Panc1 (cell line): ENCODE data around the gene NBL1.

ENCODE experiments used
- SIN3A ChIP-seq: IDR thresholded peaks from 2 replicates; pipeline ENCODE4 v1.6.1; 2012; ENCODE audit warnings: low read depth, mild to moderate bottlenecking, low read length, moderate library complexity, borderline replicate concordance; ENCODE audit not compliant: insufficient read depth
- TCF7L2 ChIP-seq: IDR thresholded peaks from 2 replicates; pipeline ENCODE4 v1.6.1; 2011; ENCODE audit warnings: mild to moderate bottlenecking, low read depth, low read length, inconsistent platforms
- TF ChIP-seq, protein P1 (sequence below): fragments of 450-650 bp; IDR thresholded peaks from 2 replicates; pipeline ENCODE4 v1.5.1; 2017; ENCODE audit warnings: mild to moderate bottlenecking
- TF ChIP-seq, protein P2 (sequence below), 2 experiments: IDR thresholded peaks; 2 replicates each; pipeline ENCODE4 v1.6.1; 2011 to 2012; ENCODE audit warnings: low read depth in 2 of 2, control low read depth in 1 of 2, low read length in 1 of 2, mild to moderate bottlenecking in 1 of 2, moderate library complexity in 1 of 2; ENCODE audit not compliant: insufficient read depth in 1 of 2

DNA sequence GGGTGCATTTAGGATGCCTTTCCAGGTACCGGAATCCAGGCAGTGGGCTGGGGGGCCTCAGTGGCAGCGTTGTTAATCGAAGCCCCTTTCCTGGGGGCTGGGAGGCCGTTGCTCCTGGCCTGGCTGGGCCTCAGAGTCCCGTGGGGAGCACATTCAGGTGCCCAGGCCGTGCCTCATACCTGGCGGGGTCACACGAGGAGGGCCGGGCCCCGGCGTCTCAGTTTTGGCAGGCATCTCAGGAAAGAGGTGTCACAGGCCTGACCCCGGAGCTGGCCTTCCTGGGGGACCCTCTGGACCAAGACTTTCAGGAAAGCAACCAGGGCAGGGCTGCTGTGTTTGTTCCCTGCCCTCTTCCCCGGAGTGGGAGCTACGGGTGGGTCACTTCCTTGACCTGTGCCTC is 4.1 kb downstream of the NBL1 start:
- TF ChIP-seq, protein P1, sequence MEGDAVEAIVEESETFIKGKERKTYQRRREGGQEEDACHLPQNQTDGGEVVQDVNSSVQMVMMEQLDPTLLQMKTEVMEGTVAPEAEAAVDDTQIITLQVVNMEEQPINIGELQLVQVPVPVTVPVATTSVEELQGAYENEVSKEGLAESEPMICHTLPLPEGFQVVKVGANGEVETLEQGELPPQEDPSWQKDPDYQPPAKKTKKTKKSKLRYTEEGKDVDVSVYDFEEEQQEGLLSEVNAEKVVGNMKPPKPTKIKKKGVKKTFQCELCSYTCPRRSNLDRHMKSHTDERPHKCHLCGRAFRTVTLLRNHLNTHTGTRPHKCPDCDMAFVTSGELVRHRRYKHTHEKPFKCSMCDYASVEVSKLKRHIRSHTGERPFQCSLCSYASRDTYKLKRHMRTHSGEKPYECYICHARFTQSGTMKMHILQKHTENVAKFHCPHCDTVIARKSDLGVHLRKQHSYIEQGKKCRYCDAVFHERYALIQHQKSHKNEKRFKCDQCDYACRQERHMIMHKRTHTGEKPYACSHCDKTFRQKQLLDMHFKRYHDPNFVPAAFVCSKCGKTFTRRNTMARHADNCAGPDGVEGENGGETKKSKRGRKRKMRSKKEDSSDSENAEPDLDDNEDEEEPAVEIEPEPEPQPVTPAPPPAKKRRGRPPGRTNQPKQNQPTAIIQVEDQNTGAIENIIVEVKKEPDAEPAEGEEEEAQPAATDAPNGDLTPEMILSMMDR: no peak
- no peak for TF ChIP-seq TCF7L2
- TF ChIP-seq SIN3A: no peak
- TF ChIP-seq, protein P2, sequence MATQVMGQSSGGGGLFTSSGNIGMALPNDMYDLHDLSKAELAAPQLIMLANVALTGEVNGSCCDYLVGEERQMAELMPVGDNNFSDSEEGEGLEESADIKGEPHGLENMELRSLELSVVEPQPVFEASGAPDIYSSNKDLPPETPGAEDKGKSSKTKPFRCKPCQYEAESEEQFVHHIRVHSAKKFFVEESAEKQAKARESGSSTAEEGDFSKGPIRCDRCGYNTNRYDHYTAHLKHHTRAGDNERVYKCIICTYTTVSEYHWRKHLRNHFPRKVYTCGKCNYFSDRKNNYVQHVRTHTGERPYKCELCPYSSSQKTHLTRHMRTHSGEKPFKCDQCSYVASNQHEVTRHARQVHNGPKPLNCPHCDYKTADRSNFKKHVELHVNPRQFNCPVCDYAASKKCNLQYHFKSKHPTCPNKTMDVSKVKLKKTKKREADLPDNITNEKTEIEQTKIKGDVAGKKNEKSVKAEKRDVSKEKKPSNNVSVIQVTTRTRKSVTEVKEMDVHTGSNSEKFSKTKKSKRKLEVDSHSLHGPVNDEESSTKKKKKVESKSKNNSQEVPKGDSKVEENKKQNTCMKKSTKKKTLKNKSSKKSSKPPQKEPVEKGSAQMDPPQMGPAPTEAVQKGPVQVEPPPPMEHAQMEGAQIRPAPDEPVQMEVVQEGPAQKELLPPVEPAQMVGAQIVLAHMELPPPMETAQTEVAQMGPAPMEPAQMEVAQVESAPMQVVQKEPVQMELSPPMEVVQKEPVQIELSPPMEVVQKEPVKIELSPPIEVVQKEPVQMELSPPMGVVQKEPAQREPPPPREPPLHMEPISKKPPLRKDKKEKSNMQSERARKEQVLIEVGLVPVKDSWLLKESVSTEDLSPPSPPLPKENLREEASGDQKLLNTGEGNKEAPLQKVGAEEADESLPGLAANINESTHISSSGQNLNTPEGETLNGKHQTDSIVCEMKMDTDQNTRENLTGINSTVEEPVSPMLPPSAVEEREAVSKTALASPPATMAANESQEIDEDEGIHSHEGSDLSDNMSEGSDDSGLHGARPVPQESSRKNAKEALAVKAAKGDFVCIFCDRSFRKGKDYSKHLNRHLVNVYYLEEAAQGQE (IDR thresholded peaks at IDR 0.05; ENCODE audit: insufficient read depth in 1 of 2, low read depth in 2 of 2, low read length in 1 of 2): no peak
